Measurements from ENCODE around the gene CDT1.
A peak's percentile ranks its signal among the peaks of the same experiment; 100 is the strongest.

The CDT1 gene

DNA sequence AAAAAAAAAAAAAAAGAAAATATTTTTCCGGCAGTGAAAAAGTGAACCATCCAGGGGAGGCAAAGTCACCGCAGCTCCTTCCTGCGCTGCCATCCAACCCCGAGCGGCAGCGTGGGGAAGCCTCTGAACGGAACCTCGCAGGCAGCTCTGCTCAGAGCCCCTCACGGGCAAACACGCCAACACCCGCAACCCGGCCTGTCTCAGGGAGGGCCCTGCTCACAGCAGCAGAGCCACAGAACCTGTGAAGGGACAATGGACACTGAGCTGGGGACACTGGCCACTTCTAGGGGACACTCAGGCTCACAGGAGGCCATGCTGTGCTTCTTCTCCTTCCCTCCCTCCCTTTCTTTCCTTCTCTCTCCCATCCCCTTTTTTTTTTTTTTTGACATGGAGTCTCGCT lies 29.5 kb downstream of the CDT1 start:
- ChIA-PET POLR2A (ENCODE audit: low non-redundant PET) (no interaction called here), CTCF (no interaction called here)
- TF ChIP-seq, protein P1, sequence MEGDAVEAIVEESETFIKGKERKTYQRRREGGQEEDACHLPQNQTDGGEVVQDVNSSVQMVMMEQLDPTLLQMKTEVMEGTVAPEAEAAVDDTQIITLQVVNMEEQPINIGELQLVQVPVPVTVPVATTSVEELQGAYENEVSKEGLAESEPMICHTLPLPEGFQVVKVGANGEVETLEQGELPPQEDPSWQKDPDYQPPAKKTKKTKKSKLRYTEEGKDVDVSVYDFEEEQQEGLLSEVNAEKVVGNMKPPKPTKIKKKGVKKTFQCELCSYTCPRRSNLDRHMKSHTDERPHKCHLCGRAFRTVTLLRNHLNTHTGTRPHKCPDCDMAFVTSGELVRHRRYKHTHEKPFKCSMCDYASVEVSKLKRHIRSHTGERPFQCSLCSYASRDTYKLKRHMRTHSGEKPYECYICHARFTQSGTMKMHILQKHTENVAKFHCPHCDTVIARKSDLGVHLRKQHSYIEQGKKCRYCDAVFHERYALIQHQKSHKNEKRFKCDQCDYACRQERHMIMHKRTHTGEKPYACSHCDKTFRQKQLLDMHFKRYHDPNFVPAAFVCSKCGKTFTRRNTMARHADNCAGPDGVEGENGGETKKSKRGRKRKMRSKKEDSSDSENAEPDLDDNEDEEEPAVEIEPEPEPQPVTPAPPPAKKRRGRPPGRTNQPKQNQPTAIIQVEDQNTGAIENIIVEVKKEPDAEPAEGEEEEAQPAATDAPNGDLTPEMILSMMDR (conservative IDR thresholded peaks at IDR 0.05; ENCODE audit: low read depth), result no peak
- peak overlapping the region; percentile 68 for H3K27ac ChIP-seq
- no peak for DNase-seq (ENCODE audit: low spot score)

DNA sequence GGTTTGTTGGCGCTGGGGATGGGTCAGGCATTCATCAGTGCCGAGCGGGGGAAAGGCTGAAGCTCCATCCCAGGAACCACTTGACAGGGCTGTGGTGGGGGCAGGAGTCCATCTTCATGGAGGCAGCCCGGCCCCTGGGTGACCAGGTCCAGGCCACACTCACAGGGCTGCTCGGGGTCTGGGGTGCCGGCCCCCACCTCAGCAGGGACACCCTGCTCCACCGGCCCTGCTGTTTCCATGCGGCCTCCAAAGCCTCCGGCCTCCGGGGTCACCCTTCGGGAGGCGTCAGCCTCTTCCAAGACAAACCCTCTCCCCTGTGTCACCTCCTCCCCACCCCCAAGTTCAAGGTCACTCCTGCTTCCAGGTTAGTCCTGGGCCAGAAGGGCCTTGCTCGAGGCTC lies 31.1 kb downstream of the CDT1 start:
- H3K27ac ChIP-seq, result no peak overlapping the region
- ChIA-PET CTCF (interaction anchor here (1.1 kb wide), 1 partner anchor 215 kb away, joined by 3 read pairs; no protein-coding TSS in a partner anchor), POLR2A (ENCODE audit: low non-redundant PET) (no interaction called here)
- TF ChIP-seq, protein P1 (conservative IDR thresholded peaks at IDR 0.05; ENCODE audit: low read depth), result no peak
- DNase-seq (ENCODE audit: low spot score), result no peak

DNA sequence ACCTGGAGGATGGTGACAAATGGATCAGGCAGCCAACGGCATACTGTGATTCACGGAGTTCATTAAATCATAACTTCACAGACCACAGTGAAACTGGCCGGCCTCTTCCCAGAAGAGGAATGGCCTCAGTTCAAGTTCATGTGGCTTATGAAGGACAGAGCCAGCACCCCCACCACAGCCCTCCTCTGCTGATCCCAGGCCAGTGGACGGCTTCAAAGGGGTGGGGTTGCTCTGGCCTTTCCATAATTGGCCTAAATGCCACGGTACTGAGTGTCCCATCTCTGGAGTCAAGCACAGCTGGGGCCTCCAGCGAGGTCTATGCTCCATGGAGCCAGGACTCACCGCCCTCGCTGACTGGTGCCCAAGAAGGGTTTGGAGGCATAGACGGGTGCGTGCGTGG lies 31.8 kb downstream of the CDT1 start:
- TF ChIP-seq, protein P1 (conservative IDR thresholded peaks at IDR 0.05; ENCODE audit: low read depth), result no peak
- ChIA-PET CTCF (no interaction called here), POLR2A (ENCODE audit: low non-redundant PET) (no interaction called here)
- no peak overlapping the region for H3K27ac ChIP-seq
- DNase-seq (ENCODE audit: low spot score), result no peak

DNA sequence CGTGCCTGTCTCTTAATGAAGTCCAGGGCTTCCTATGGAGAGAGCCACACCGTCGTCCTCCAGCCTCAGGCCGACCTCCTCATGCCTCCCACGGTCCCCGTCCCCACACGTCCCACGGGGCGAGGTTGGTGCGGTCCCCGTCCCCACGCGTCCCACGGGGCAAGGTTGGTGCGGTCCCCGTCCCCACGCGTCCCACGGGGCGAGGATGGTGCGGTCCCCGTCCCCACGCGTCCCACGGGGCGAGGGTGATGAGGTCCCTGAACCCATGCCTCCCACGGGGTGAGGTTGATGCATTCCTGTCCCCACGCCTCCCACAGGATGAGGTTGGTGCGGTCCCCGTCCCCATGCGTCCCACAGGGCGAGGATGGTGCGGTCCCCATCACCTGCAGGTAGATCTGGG lies 32.2 kb downstream of the CDT1 start:
- no peak overlapping the region for H3K27ac ChIP-seq
- TF ChIP-seq, protein P1 (conservative IDR thresholded peaks at IDR 0.05; ENCODE audit: low read depth), result no peak
- no peak for DNase-seq (ENCODE audit: low spot score)
- ChIA-PET POLR2A (ENCODE audit: low non-redundant PET) (no interaction called here), CTCF (no interaction called here)

DNA sequence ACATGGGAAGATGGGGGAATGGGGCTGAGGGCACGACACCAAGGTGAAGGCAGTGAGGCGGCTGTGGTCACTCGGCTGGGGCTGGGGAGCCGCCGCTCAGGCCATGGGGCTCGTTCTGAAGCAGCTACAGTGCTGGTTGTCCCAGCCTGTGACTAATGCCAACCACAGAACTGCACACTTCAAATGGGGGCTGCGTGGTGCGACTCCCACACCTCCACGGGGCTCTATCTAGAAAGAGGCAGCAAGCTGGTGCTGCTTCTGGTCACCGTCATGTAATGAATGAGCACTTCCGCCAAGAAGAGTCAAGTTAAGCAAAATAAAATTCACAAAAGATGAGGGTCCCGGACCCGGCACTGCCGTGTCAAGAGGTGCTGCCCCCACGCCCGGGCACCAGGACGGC lies 33.2 kb downstream of the CDT1 start:
- TF ChIP-seq, protein P1 (conservative IDR thresholded peaks at IDR 0.05; ENCODE audit: low read depth), result no peak

DNA sequence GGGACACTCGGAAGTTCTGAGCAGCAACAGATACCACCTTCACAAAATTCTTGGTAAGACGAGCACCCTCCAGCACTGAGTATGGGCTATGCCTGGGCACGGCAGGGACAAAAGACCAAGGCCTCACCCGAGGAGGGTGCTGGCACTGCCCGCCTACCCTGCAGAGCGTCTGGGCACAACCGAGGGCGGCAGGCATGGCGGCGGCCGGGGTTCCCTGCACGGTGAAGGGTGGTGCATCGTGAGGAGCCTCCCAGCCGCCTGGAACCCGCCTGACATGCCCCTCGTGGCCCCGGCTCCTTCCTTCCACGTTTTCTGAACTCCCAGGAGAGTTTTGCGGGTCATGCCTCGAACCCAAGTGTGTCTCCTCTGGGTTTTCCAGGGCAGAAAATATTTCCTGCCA lies 34.2 kb downstream of the CDT1 start:
- TF ChIP-seq, protein P1 (conservative IDR thresholded peaks at IDR 0.05; ENCODE audit: low read depth), result no peak
- DNase-seq (ENCODE audit: low spot score), result no peak
- H3K27ac ChIP-seq, result 0 out of 2 replicates have a peak overlapping the region, but pooled peaks have one; percentile 3
- POLR2A ChIA-PET (ENCODE audit: low non-redundant PET), result no interaction called here
- CTCF ChIA-PET, result interaction anchor here (1.7 kb wide), 1 partner anchor 19 kb away, joined by 7 read pairs; the partner anchor contains the start of genes GALNS and TRAPPC2L

More for the DNA sequence above, 33.2 kb downstream of the CDT1 start:
- DNase-seq (ENCODE audit: low spot score), result no peak
- CTCF ChIA-PET, result no interaction called here
- H3K27ac ChIP-seq, result peak overlapping the region; percentile 3; the same call in 1 of the 2 replicates
- POLR2A ChIA-PET (ENCODE audit: low non-redundant PET), result no interaction called here
